ENCODE measurements around the gene POLR2L. TPM values are rescaled to one million over a fixed set of nuclear protein-coding genes. Genes with fewer than 3 reads are reported as not detected.

Gene POLR2L
- total RNA-seq, 1 experiment from 2014 or later: 107 TPM

DNA sequence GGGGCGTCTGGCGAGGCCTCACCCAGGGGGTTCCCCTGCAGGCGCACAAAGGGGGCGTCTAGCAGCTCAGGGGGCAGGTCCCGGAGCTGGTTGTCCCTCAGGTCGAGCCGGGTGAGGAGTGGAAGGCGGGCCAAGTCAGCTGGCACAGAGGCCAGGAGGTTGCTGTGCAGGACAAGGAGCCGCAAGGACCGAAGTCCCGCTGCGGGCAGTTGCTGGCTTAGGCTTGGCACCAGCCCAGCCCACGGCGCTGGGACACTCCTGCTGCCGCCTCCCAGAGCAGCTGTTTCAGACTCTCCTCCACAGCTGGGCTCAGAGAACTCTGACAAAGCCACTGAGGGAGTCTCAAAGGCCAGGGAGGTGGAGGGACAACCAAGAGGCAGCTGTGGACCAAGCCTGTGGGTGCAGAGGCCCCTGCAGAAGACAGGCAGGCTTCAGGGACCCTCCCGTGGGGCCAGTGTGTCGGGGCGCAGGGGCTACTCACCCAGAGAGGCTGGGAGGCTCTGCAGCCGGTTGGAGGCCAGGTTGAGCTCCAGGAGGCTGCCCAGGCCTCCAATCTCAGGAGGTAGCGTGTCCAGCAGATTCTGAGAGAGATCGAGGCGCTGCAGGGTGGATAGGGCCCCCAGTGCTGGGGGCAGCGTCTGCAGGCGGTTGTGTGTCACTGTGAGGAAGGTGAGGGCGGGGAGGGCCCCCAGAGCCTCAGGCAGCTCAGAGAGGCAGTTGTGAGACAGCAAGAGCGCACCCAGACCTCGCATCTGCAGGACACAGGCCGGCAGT, 39.4 kb downstream of the POLR2L start:
- CTCF ChIA-PET: no interaction called here
- no peak for DNase-seq
- Mint-ChIP-seq H3K4me1 (ENCODE audit: low read depth, unreplicated experiment) (peaks cover 14% of the 10 kb centered on the region), H3K27me3 (ENCODE audit: unreplicated experiment) (no peaks in the 10 kb centered on the region), H3K9me3 (ENCODE audit: low read depth, unreplicated experiment) (no peaks in the 10 kb centered on the region), H3K27ac (ENCODE audit: unreplicated experiment) (no peak overlapping the region), H3K4me3 (ENCODE audit: low read depth, unreplicated experiment) (no peak overlapping the region), H3K36me3 (ENCODE audit: insufficient read depth, unreplicated experiment) (peaks cover 65% of the 10 kb centered on the region)
- TF ChIP-seq, protein P1, sequence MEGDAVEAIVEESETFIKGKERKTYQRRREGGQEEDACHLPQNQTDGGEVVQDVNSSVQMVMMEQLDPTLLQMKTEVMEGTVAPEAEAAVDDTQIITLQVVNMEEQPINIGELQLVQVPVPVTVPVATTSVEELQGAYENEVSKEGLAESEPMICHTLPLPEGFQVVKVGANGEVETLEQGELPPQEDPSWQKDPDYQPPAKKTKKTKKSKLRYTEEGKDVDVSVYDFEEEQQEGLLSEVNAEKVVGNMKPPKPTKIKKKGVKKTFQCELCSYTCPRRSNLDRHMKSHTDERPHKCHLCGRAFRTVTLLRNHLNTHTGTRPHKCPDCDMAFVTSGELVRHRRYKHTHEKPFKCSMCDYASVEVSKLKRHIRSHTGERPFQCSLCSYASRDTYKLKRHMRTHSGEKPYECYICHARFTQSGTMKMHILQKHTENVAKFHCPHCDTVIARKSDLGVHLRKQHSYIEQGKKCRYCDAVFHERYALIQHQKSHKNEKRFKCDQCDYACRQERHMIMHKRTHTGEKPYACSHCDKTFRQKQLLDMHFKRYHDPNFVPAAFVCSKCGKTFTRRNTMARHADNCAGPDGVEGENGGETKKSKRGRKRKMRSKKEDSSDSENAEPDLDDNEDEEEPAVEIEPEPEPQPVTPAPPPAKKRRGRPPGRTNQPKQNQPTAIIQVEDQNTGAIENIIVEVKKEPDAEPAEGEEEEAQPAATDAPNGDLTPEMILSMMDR (IDR thresholded peaks at IDR 0.05; ENCODE audit: unreplicated experiment): no peak
- no TSS peak for BruUV-seq (replicated peaks)
- intact Hi-C loops (cut with micrococcal nuclease; ENCODE audit: unreplicated experiment): no loop called here

DNA sequence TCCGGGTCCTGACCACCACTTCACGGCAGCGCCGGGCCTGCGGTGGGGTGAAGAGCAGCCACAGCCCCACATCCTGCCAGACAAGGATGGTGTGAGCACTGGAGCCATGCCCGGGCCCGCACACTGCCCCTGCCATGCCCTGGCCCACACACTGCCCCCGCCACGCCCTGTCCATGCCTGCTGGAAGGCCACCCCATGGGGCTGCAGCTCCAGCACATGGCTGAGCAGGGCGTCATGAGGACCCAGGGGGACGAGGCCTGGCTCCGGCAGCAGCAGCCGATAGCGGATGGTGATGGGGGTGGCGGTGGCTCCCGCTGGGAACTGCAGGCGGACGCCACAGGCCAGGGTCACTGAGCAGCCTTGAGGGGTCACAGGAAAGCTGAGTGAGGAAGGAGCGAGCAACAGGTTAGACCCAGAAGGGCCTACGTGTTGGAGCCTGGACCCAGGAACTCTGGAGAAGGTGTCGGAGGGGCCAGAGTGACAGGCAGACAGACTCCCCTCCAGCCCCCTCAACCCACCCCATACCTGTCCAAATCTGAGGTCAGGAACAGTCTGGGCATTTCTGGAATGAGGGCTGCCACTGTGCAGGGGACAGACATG, 40.2 kb downstream of the POLR2L start:
- H3K4me3 Mint-ChIP-seq (ENCODE audit: low read depth, unreplicated experiment): no peak overlapping the region

DNA sequence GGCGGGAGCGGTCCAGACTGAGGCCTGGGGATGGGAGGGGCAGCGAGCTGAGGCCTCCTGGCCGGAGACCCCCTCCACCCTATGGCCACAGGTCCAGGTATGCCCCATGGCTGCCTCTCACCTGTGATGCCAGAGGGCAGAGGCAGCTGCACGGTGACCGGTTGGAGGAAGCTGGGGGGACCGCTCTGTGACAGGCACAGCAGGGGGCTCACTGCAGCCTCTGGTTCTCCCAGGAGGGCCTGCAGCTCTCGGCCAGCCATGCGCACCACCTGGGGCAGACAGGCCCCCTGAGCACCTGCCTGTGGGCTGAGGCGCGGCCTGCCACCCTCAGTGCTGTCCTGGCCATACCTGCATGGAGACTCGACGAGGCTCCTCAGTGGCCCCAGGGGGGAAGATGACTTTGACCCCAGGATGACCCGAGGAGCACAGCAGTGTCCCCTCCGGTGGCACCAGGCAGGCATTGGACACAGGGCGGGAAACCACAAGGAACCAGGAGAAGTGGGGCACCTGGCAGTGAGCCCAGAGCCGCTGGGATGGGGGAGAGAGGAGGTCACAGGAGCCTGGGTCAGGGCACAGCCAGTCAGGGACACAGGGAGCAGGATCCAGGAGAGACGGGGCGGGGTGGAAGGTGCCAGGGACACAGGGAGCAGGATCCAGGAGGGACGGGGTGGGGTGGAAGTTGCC, 41.1 kb downstream of the POLR2L start:
- no peaks in the 10 kb centered on the region for H3K27me3 Mint-ChIP-seq (ENCODE audit: unreplicated experiment)
- peaks cover 8% of the 10 kb centered on the region for H3K4me1 Mint-ChIP-seq (ENCODE audit: low read depth, unreplicated experiment)
- H3K36me3 Mint-ChIP-seq (ENCODE audit: insufficient read depth, unreplicated experiment): peaks cover 70% of the 10 kb centered on the region
- H3K4me3 Mint-ChIP-seq (ENCODE audit: low read depth, unreplicated experiment): no peak overlapping the region
- TF ChIP-seq, protein P1 (IDR thresholded peaks at IDR 0.05; ENCODE audit: unreplicated experiment): no peak
- BruUV-seq (replicated peaks): no TSS peak
- CTCF ChIA-PET: no interaction called here
- intact Hi-C loops (cut with micrococcal nuclease; ENCODE audit: unreplicated experiment): no loop called here
- no peak for DNase-seq
- no peaks in the 10 kb centered on the region for H3K9me3 Mint-ChIP-seq (ENCODE audit: low read depth, unreplicated experiment)
- peak overlapping the region; percentile 44 for H3K27ac Mint-ChIP-seq (ENCODE audit: unreplicated experiment)

More for the DNA sequence above, 40.2 kb downstream of the POLR2L start:
- Mint-ChIP-seq H3K27me3 (ENCODE audit: unreplicated experiment) (no peaks in the 10 kb centered on the region), H3K9me3 (ENCODE audit: low read depth, unreplicated experiment) (no peaks in the 10 kb centered on the region), H3K4me1 (ENCODE audit: low read depth, unreplicated experiment) (peaks cover 8% of the 10 kb centered on the region), H3K36me3 (ENCODE audit: insufficient read depth, unreplicated experiment) (peaks cover 69% of the 10 kb centered on the region), H3K27ac (ENCODE audit: unreplicated experiment) (no peak overlapping the region)
- no peak for DNase-seq
- intact Hi-C loops (cut with micrococcal nuclease; ENCODE audit: unreplicated experiment): no loop called here
- CTCF ChIA-PET: no interaction called here
- TF ChIP-seq, protein P1 (IDR thresholded peaks at IDR 0.05; ENCODE audit: unreplicated experiment): no peak
- no TSS peak for BruUV-seq (replicated peaks)

DNA sequence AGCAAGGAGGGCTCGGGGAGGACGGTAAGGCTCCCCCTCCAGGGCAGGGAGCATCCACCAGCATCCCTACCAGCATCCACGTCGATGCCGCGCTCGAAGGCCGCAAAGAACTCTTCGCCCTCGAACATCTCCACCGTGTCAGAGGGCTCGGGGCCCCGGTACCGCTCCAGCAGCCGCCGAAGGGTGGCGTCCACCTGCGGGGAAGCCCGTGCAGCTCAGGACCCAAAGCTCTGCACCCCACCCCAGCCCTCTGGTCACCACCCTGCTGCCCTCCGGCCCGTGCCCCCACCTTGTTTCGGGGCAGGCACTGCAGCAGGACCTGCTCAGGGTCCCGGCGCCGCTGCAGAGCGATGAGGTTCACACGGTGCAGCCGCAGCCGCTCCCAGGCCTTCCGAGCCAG, 41.9 kb downstream of the POLR2L start:
- no TSS peak for BruUV-seq (replicated peaks)
- intact Hi-C loops (cut with micrococcal nuclease; ENCODE audit: unreplicated experiment): no loop called here
- H3K9me3 Mint-ChIP-seq (ENCODE audit: low read depth, unreplicated experiment): no peaks in the 10 kb centered on the region
- peaks cover 8% of the 10 kb centered on the region for H3K4me1 Mint-ChIP-seq (ENCODE audit: low read depth, unreplicated experiment)
- TF ChIP-seq, protein P1 (IDR thresholded peaks at IDR 0.05; ENCODE audit: unreplicated experiment): no peak
- DNase-seq: no peak
- no peak overlapping the region for H3K4me3 Mint-ChIP-seq (ENCODE audit: low read depth, unreplicated experiment)
- no peaks in the 10 kb centered on the region for H3K27me3 Mint-ChIP-seq (ENCODE audit: unreplicated experiment)
- CTCF ChIA-PET: no interaction called here
- peaks cover 70% of the 10 kb centered on the region for H3K36me3 Mint-ChIP-seq (ENCODE audit: insufficient read depth, unreplicated experiment)
- H3K27ac Mint-ChIP-seq (ENCODE audit: unreplicated experiment): no peak overlapping the region
